HUES48 (cell line): ENCODE measurements around the gene S1PR1.
"Not testable (repeated sequence)": the region's sequence is repeated elsewhere in the genome, so short reads cannot be mapped to it uniquely, and the experiment has no call there.

Experiments used
- H3K27ac ChIP-seq: one replicate; pipeline ENCODE4 v1.7.0; 2013; ENCODE audit warnings: low read depth, low read length, inconsistent platforms
- H3K27me3 ChIP-seq: 2 replicates; pipeline ENCODE4 v1.6.1; 2013; ENCODE audit warnings: mild to moderate bottlenecking, low read length; ENCODE audit not compliant: control insufficient read depth, insufficient read depth
- H3K36me3 ChIP-seq: 2 replicates; pipeline ENCODE4 v1.6.1; 2013; ENCODE audit warnings: low read length; ENCODE audit not compliant: control insufficient read depth, insufficient read depth
- H3K4me1 ChIP-seq: 2 replicates; pipeline ENCODE4 v1.6.1; 2013; ENCODE audit warnings: mild to moderate bottlenecking, low read length; ENCODE audit not compliant: control insufficient read depth, insufficient read depth
- H3K4me3 ChIP-seq: 2 replicates; pipeline ENCODE4 v1.5.1; 2013; ENCODE audit warnings: mild to moderate bottlenecking, low read depth, low read length
- H3K9ac ChIP-seq: 2 replicates; pipeline ENCODE4 v1.6.1; 2013; ENCODE audit warnings: mild to moderate bottlenecking, low read depth, low read length, moderate library complexity
- H3K9me3 ChIP-seq: 2 replicates; pipeline ENCODE4 v1.6.1; 2013; ENCODE audit warnings: low read length; ENCODE audit not compliant: control insufficient read depth, insufficient read depth

S1PR1 gene

GRCh38 chr1:101219924-101220870 lies 16.6 kb upstream of the S1PR1 start:
- Histone ChIP-seq H3K36me3 (no peaks in the 10 kb centered on the region), H3K4me3 (no peak overlapping the region), H3K9me3 (no peaks in the 10 kb centered on the region), H3K4me1 (0 out of 2 replicates have a peak, but pooled peaks cover 6% of the 10 kb centered on the region), H3K9ac (no peak overlapping the region), H3K27me3 (no peaks in the 10 kb centered on the region), H3K27ac (no peak overlapping the region)

- H3K27me3 ChIP-seq: no peaks in the 10 kb centered on the region
- H3K27ac ChIP-seq: no peak overlapping the region
- 0 out of 2 replicates have a peak, but pooled peaks cover 6% of the 10 kb centered on the region for H3K4me1 ChIP-seq
- H3K9me3 ChIP-seq: no peaks in the 10 kb centered on the region
- H3K4me3 ChIP-seq: no peak overlapping the region
- no peak overlapping the region for H3K9ac ChIP-seq
- no peaks in the 10 kb centered on the region for H3K36me3 ChIP-seq
Observed at GRCh38 chr1:101220906-101221305, 15.9 kb upstream of the S1PR1 start.

DNA sequence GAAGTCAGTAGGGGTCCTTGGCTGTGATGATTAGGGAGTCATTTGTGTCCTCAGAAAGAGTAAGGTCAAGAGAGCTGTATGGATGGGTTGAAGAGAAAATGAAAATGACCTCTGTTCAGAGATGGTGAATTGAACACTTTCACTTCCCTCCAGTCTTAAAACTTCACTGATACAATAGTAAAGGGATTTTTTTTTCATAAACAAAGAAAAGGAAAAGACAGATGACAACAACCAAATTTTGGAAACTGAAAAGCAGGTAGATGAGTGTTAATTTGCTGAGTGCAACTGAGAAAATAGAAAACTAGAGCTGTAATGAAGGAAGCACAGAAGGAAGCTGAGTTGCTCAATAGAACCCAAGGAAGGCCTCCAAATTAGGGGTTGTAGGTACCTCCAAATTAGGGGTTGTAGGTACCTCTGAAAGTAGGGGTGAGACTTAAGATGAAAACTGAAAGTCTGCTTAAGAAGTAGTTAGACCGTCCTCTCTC lies 14.8 kb upstream of the S1PR1 start:
- no peak overlapping the region for H3K9ac ChIP-seq
- H3K27me3 ChIP-seq: no peaks in the 10 kb centered on the region
- H3K4me1 ChIP-seq: no peaks in the 10 kb centered on the region
- no peak overlapping the region for H3K4me3 ChIP-seq
- no peaks in the 10 kb centered on the region for H3K36me3 ChIP-seq
- H3K27ac ChIP-seq: no peak overlapping the region
- no peaks in the 10 kb centered on the region for H3K9me3 ChIP-seq

GRCh38 chr1:101227837-101228236 lies 9.0 kb upstream of the S1PR1 start:
- H3K36me3 ChIP-seq: no peaks in the 10 kb centered on the region
- no peak overlapping the region for H3K9ac ChIP-seq
- H3K4me1 ChIP-seq: no peaks in the 10 kb centered on the region
- no peak overlapping the region for H3K4me3 ChIP-seq
- H3K9me3 ChIP-seq: no peaks in the 10 kb centered on the region
- H3K27me3 ChIP-seq: no peaks in the 10 kb centered on the region
- H3K27ac ChIP-seq: no peak overlapping the region

DNA sequence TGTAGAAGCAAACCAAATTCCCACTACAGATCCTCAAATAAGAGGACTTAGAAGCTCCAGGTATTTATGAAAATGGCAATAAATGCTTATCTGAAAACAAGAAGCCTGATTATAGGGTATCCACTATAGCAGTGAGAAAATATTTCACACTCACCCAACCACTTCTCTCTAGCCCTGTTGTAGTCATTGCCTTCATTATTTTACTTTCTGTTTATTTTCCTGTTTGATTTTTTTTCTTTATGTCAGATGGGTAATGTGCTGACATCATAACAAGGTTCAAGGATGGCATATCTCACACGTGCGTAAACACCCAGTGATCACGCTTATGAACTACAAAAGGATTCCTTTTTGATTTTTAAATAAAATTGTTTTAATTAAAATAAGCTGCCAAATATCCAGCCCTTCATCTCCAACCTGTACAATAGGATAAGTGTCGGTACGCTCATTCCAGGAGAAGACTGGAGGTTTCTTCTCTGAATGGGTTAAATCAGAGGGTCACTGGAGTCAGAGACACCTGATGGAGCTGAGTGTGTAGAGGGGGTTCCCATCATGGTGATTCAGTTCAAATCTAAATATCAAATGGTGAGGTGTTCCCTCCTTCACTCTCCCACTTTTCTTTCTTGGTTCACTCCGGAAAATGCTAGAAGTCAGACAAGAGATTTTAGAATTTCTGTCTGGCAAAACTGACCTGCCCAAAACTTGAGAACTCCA lies 8.2 kb upstream of the S1PR1 start:
- Histone ChIP-seq H3K4me1 (no peaks in the 10 kb centered on the region), H3K27ac (no peak overlapping the region), H3K4me3 (no peak overlapping the region), H3K36me3 (no peaks in the 10 kb centered on the region), H3K27me3 (no peaks in the 10 kb centered on the region), H3K9ac (no peak overlapping the region), H3K9me3 (no peaks in the 10 kb centered on the region)

DNA sequence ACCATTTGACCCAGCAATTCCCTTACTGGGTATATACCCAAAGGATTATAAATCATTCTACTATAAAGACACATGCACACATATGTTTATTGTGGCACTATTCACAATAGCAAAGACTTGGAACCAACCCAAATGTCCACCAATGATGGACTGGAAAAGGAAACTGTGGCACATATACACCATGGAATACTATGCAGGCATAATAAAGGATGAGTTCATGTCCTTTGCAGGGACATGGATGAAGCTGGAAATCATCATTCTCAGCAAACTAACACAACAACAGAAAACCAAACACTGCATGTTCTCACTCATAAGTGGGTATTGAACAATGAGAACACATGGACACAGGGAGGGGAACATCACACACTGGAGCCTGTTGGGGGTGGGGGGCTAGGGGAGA lies 4.6 kb upstream of the S1PR1 start:
- H3K27ac ChIP-seq, H3K4me1 ChIP-seq, H3K36me3 ChIP-seq, H3K4me3 ChIP-seq, H3K9ac ChIP-seq, H3K9me3 ChIP-seq: not testable (repeated sequence)
- peaks cover 32% of the 10 kb centered on the region for H3K27me3 ChIP-seq

GRCh38 chr1:101233495-101233894 lies 3.3 kb upstream of the S1PR1 start:
- peaks cover 15% of the 10 kb centered on the region for H3K4me1 ChIP-seq
- H3K4me3 ChIP-seq: no peak overlapping the region
- H3K9me3 ChIP-seq: no peaks in the 10 kb centered on the region
- H3K27ac ChIP-seq: no peak overlapping the region
- no peaks in the 10 kb centered on the region for H3K36me3 ChIP-seq
- H3K9ac ChIP-seq: no peak overlapping the region
- peaks cover 44% of the 10 kb centered on the region for H3K27me3 ChIP-seq

DNA sequence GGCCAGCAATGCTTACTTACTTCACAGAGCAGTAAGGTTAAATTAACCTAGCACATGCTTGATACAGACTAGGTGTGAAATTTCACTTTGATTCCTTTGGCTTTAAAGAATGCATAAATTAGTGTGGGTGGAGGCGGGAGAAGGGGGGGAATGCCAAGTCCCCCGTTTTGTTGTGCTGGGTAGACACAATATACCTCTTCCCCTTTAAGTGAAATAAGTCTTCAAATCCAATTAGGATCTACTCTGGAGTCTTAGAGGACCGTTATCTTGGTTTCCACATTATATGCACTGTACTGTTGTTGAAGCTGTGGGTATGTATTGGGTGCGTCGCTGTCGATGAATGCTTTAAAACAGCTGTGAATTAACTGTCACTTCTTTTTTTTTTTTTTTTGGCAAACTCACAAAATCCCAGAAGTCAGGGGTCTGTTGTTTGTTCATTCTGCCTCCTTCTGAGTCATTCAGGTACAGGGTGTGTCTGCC lies 1.6 kb upstream of the S1PR1 start:
- no peak overlapping the region for H3K27ac ChIP-seq
- H3K9ac ChIP-seq: no peak overlapping the region
- H3K4me3 ChIP-seq: peak overlapping the region; percentile 70

GRCh38 chr1:101235696-101236515 lies 913 bp upstream of the S1PR1 start:
- Histone ChIP-seq H3K9ac (peak overlapping the region; percentile 26; the same call in 1 of the 2 replicates), H3K4me1 (peaks cover 17% of the 10 kb centered on the region), H3K27me3 (peaks cover 44% of the 10 kb centered on the region), H3K4me3 (peak overlapping the region; percentile 70), H3K36me3 (no peaks in the 10 kb centered on the region), H3K9me3 (no peaks in the 10 kb centered on the region), H3K27ac (no peak overlapping the region)

More for the DNA sequence above, 1.6 kb upstream of the S1PR1 start:
- H3K36me3 ChIP-seq: no peaks in the 10 kb centered on the region
- H3K27me3 ChIP-seq: peaks cover 44% of the 10 kb centered on the region
- H3K4me1 ChIP-seq: peaks cover 17% of the 10 kb centered on the region
- H3K9me3 ChIP-seq: no peaks in the 10 kb centered on the region

- Histone ChIP-seq H3K9ac (peak overlapping the region; percentile 6; the same call in 1 of the 2 replicates), H3K4me3 (peak overlapping the region; percentile 70), H3K4me1 (peaks cover 17% of the 10 kb centered on the region), H3K27me3 (peaks cover 44% of the 10 kb centered on the region), H3K9me3 (no peaks in the 10 kb centered on the region), H3K27ac (no peak overlapping the region), H3K36me3 (no peaks in the 10 kb centered on the region)
Observed at GRCh38 chr1:101237229-101237837, 514 bp downstream of the S1PR1 start.
